GM23248 (cell line): ENCODE measurements around the gene SPINT2. TPM values are rescaled to one million over a fixed set of nuclear protein-coding genes. Genes with fewer than 3 reads are reported as not detected.
"Not testable (repeated sequence)": the region's sequence is repeated elsewhere in the genome, so short reads cannot be mapped to it uniquely, and the experiment has no call there.

Source experiments
- DNase-seq: peaks from one replicate; pipeline ENCODE4 v3.0.0-alpha.2; 2015
- H2AFZ ChIP-seq: fragments of 200-600 bp; sonication (generic); 2 replicates; pipeline ENCODE4 v1.6.1; 2016; ENCODE audit warnings: antibody characterized with exemption
- H3F3A ChIP-seq: fragments of 200-600 bp; sonication (generic); 2 replicates; pipeline ENCODE4 v1.6.1; 2016; ENCODE audit warnings: mild to moderate bottlenecking, antibody characterized with exemption, mixed run types; ENCODE audit not compliant: insufficient read depth
- H3K27ac ChIP-seq: fragments of 200-600 bp; sonication (generic); 2 replicates; pipeline ENCODE4 v1.5.1; 2016; ENCODE audit warnings: mild to moderate bottlenecking
- H3K27me3 ChIP-seq: fragments of 200-600 bp; sonication (generic); replicated peaks from 2 replicates; pipeline ENCODE4 v1.6.1; 2016; ENCODE audit warnings: mild to moderate bottlenecking; ENCODE audit not compliant: insufficient read depth
- H3K36me3 ChIP-seq: fragments of 200-600 bp; sonication (generic); 2 replicates; pipeline ENCODE4 v1.6.1; 2016; ENCODE audit warnings: low read depth, mild to moderate bottlenecking
- H3K4me1 ChIP-seq: fragments of 200-600 bp; sonication (generic); 2 replicates; pipeline ENCODE4 v1.6.1; 2016; ENCODE audit warnings: mild to moderate bottlenecking; ENCODE audit not compliant: insufficient read depth
- H3K4me2 ChIP-seq: fragments of 200-600 bp; sonication (generic); one replicate; pipeline ENCODE4 v1.6.1; 2016; ENCODE audit warnings: mild to moderate bottlenecking; ENCODE audit not compliant: unreplicated experiment
- H3K4me3 ChIP-seq: fragments of 200-600 bp; sonication (generic); 2 replicates; pipeline ENCODE4 v1.5.1; 2016; ENCODE audit warnings: mild to moderate bottlenecking
- H3K79me2 ChIP-seq: fragments of 200-600 bp; sonication (generic); 2 replicates; pipeline ENCODE4 v1.6.1; 2016; ENCODE audit warnings: mild to moderate bottlenecking; ENCODE audit not compliant: insufficient read depth
- H3K9ac ChIP-seq: fragments of 200-600 bp; sonication (generic); 2 replicates; pipeline ENCODE4 v1.6.1; 2016; ENCODE audit warnings: mild to moderate bottlenecking
- H3K9me2 ChIP-seq: fragments of 200-600 bp; sonication (generic); 2 replicates; pipeline ENCODE4 v1.6.1; 2016; ENCODE audit warnings: mixed run types, mild to moderate bottlenecking, moderate library complexity; ENCODE audit not compliant: insufficient read depth
- H3K9me3 ChIP-seq: fragments of 200-600 bp; sonication (generic); one replicate; pipeline ENCODE4 v1.6.1; 2017; ENCODE audit warnings: low read depth
- H4K20me1 ChIP-seq: fragments of 200-600 bp; sonication (generic); 2 replicates; pipeline ENCODE4 v1.6.0; 2016; ENCODE audit not compliant: insufficient read depth
- EZH2 ChIP-seq: fragments of 200-600 bp; sonication (generic); IDR thresholded peaks from 2 replicates; pipeline ENCODE4 v1.6.1; 2018; ENCODE audit warnings: antibody characterized with exemption, mild to moderate bottlenecking; ENCODE audit not compliant: insufficient read depth, poor library complexity, severe bottlenecking
- EZH2phosphoT487 ChIP-seq: fragments of 200-600 bp; sonication (generic); IDR thresholded peaks from 2 replicates; pipeline ENCODE4 v1.6.1; 2018; ENCODE audit warnings: antibody characterized with exemption, moderate library complexity, mild to moderate bottlenecking, low read depth; ENCODE audit not compliant: insufficient read depth
- WGBS, 2 experiments: methylation state at CpG; one replicate each; pipeline ENCODE4 v1.1.6; 2015 to 2017; ENCODE audit warnings: low lambda C conversion rate in 2 of 2, low coverage in 1 of 2; ENCODE audit errors: missing lambda C conversion rate in 2 of 2; 5-methylcytosine and 5-hydroxymethylcytosine counted together
- in situ Hi-C: fragments of 300-500 bp; cut with MboI; formaldehyde crosslinking; loops from 2 replicates; pipeline ENCODE4 v1.15.0; 2020
- polyA plus RNA-seq: library from polyadenylated mRNA; unstranded; fragments of >200 nt; fragmentation: Nextera tagmentation; extraction: Ambion mirVana; gene quantifications from 2 replicates; pipeline ENCODE4 v1.2.1, GENCODE V29; 2016
- small RNA-seq: library from RNA; depleted of rRNA; stranded (forward); fragments of <200 nt; gene quantifications from one replicate; pipeline ENCODE3, GENCODE V24; 2014; ENCODE audit warnings: low read depth, low replicate concordance
- total RNA-seq: library from RNA; depleted of rRNA; stranded (reverse); fragments of >200 nt; shearing (Covaris generic); gene quantifications from 2 replicates; pipeline ENCODE4 v1.2.3, GENCODE V29; 2014; rRNA removed

SPINT2 gene
- total and polyA plus RNA-seq, 2 experiments from 2014 or later, result 3.2 to 9.3 TPM

DNA sequence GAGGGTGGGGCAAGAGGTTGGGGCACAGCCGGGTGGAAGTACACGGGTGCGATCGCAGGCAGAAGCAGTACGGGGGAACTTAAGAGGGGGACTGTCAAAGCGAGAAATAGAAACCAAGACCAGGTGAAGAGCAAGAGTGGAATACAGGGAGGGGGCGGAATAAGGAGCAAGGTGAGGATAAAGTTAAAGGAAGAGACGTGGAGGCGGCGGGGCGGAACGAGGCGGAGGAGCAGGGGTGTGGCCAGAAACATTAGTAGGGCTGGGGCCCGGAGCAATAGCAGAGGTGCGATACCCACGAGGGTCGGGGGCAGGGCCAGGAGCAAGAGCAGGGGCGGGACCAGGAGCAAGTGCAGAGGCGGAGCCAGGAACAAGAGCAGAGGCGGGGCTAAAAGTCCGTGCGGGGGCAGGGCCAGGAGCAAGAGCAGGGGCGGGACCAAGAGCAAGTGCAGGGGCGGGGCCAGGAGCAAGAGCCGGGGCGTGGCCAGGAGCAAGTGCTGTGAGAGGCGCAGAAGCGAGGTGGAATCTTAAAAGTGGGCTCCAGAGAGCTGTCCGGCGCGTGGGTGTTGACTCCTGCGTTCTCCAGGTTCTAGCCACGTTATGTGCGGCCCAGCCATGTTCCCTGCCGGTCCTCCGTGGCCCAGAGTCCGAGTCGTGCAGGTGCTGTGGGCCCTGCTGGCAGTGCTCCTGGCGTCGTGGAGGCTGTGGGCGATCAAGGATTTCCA lies 72.4 kb downstream of the SPINT2 start:
- Histone ChIP-seq H3K4me1 (no peaks in the 10 kb centered on the region), H3K9me2 (no peaks in the 10 kb centered on the region), H2AFZ (peak overlapping the region; percentile 99), H3K27me3 (no peaks in the 10 kb centered on the region), H3K9me3 (no peaks in the 10 kb centered on the region), H4K20me1 (no peaks in the 10 kb centered on the region), H3K79me2 (no peaks in the 10 kb centered on the region), H3K36me3 (no peaks in the 10 kb centered on the region), H3K4me3 (peak overlapping the region; percentile 87), H3K4me2 (peak overlapping the region; percentile 93), H3F3A (peaks cover 2% of the 10 kb centered on the region; the same call in 1 of the 2 replicates), H3K27ac (peak overlapping the region; percentile 44), H3K9ac (peak overlapping the region; percentile 65)
- TF ChIP-seq EZH2, result no peak
- TF ChIP-seq EZH2phosphoT487, result no peak
- DNase-seq, result peak; percentile 97
- 6 to 10% methylated on average over 32 to 41 of the region's 41 CpGs for WGBS, 2 experiments
- in situ Hi-C loops, result no loop called here

DNA sequence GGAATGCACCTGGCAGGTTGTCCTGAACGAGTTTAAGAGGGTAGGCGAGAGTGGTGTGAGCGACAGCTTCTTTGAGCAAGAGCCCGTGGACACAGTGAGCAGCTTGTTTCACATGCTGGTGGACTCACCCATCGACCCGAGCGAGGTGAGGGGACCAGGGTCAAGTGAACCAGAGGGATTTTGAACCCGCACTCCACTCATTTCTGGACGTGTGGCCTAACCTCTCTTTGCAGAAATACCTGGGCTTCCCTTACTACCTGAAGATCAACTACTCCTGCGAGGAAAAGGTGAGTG lies 72.9 kb downstream of the SPINT2 start:
- Histone ChIP-seq H3K79me2 (no peaks in the 10 kb centered on the region), H3K4me1 (no peaks in the 10 kb centered on the region), H3F3A (no peaks in the 10 kb centered on the region), H4K20me1 (no peaks in the 10 kb centered on the region), H3K9me3 (no peaks in the 10 kb centered on the region), H2AFZ (0 out of 2 replicates have a peak overlapping the region, but pooled peaks have one; percentile 99), H3K9ac (no peak overlapping the region), H3K27ac (no peak overlapping the region), H3K9me2 (no peaks in the 10 kb centered on the region), H3K27me3 (no peaks in the 10 kb centered on the region), H3K4me3 (peak overlapping the region; percentile 87), H3K4me2 (peak overlapping the region; percentile 93), H3K36me3 (no peaks in the 10 kb centered on the region)
- in situ Hi-C loops, result no loop called here
- no peak for TF ChIP-seq EZH2
- no peak for TF ChIP-seq EZH2phosphoT487
- DNase-seq, result no peak
- WGBS, 2 experiments, result 77% methylated on average over 10 of the region's 10 CpGs

DNA sequence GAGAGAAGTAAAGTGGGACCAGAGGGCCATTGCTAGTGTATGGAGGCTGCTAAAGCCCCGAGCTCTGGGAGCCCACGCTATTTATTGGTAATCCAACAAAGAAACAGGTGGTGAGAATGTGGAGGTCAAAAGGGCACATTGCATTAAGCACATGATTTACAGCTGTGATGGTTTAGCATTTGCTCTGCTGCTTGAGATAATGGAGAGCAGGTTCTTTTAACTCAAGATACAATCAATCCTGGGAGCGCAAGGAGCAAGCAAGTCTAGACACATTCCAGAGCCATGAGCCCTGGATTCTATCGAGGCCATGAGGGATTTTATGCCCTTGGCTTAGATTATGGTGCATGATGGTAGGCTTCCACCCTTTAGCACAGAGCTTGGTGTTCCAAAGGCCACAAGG lies 74.6 kb downstream of the SPINT2 start:
- H3K27me3 ChIP-seq, H3K9me2 ChIP-seq, H4K20me1 ChIP-seq, H3K4me3 ChIP-seq, in situ Hi-C loops, H3K4me2 ChIP-seq, H3K9ac ChIP-seq, H3K36me3 ChIP-seq, H2AFZ ChIP-seq, H3K9me3 ChIP-seq, H3K79me2 ChIP-seq, H3F3A ChIP-seq, DNase-seq, H3K27ac ChIP-seq, H3K4me1 ChIP-seq: not testable (repeated sequence)
- WGBS, 2 experiments, result 64 to 65% methylated on average over 4 of the region's 4 CpGs

DNA sequence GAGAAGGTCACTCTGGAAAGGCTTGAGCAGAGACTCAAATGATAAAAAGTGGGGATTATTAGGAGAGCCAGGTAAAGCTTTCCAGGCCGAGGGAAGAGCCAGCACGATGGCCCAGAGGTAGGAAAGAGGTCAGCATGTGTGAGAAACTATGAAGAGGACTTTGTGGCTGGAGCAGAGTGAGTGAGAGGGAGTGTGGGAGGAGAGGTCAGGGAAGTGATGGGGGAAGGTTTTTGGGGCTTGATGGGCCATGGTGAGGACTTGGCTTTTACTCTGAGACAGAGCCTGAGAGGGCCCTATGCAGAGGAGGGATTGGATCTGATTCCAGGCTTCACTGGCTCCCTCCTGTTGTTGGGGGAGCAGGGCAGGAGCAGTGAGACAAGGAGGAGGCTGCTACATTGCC lies 76.6 kb downstream of the SPINT2 start:
- Histone ChIP-seq H3K4me3 (no peak overlapping the region), H3K79me2 (no peaks in the 10 kb centered on the region), H3K4me1 (no peaks in the 10 kb centered on the region), H3F3A (no peaks in the 10 kb centered on the region), H3K9ac (no peak overlapping the region), H2AFZ (no peak overlapping the region), H3K4me2 (no peak overlapping the region), H3K27ac (no peak overlapping the region), H3K9me2 (no peaks in the 10 kb centered on the region), H3K9me3 (no peaks in the 10 kb centered on the region), H3K27me3 (no peaks in the 10 kb centered on the region), H3K36me3 (no peaks in the 10 kb centered on the region), H4K20me1 (no peaks in the 10 kb centered on the region)
- in situ Hi-C loops, result no loop called here
- DNase-seq, result no peak
- WGBS, 2 experiments, result 83 to 93% methylated on average over 2 of the region's 2 CpGs
- TF ChIP-seq EZH2phosphoT487, result no peak
- TF ChIP-seq EZH2, result no peak

Small RNAs within 50 kb of the gene (small RNA-seq; reads per million reads assigned to genes)
- not detected for gene RF00019

Other genes with a start within 250 kb of the SPINT2 start
- gene DPF1, start 40.4 kb upstream of the SPINT2 start, total RNA-seq, result 2.4 and 5.2 TPM in 2 replicates
- 1.5 and 2.3 TPM in 2 replicates for gene DPF1, start 40.4 kb upstream of the SPINT2 start, polyA plus RNA-seq
- gene PPP1R14A, start 8.2 kb upstream of the SPINT2 start, total RNA-seq, result 0.65 TPM in 1 of 2 replicates, not detected in the other
- 4.0 and 5.3 TPM in 2 replicates for gene PPP1R14A, start 8.2 kb upstream of the SPINT2 start, polyA plus RNA-seq
- not detected in 2 replicates for gene C19orf33, start 39.7 kb downstream of the SPINT2 start, total RNA-seq
- not detected in 2 replicates for gene C19orf33, start 39.7 kb downstream of the SPINT2 start, polyA plus RNA-seq
- 143 and 162 TPM in 2 replicates for gene YIF1B, start 51.4 kb downstream of the SPINT2 start, total RNA-seq
- gene YIF1B, start 51.4 kb downstream of the SPINT2 start, polyA plus RNA-seq, result 191 and 199 TPM in 2 replicates
- gene KCNK6, start 55.3 kb downstream of the SPINT2 start, total RNA-seq, result 12.1 and 13.7 TPM in 2 replicates
- 15.5 and 16.8 TPM in 2 replicates for gene KCNK6, start 55.3 kb downstream of the SPINT2 start, polyA plus RNA-seq
- gene CATSPERG, start 71.3 kb downstream of the SPINT2 start, total RNA-seq, result 0.63 TPM in 1 of 2 replicates, not detected in the other
- gene CATSPERG, start 71.3 kb downstream of the SPINT2 start, polyA plus RNA-seq, result 0.53 and 1.1 TPM in 2 replicates
- 231 and 331 TPM in 2 replicates for gene PSMD8, start 110.0 kb downstream of the SPINT2 start, total RNA-seq
- gene PSMD8, start 110.0 kb downstream of the SPINT2 start, polyA plus RNA-seq, result 292 and 305 TPM in 2 replicates
- 1.1 and 1.8 TPM in 2 replicates for gene GGN, start 123.5 kb downstream of the SPINT2 start, total RNA-seq
- 1.4 and 2.0 TPM in 2 replicates for gene GGN, start 123.5 kb downstream of the SPINT2 start, polyA plus RNA-seq
- 2.1 and 7.7 TPM in 2 replicates for gene SPRED3, start 124.1 kb downstream of the SPINT2 start, total RNA-seq
- gene SPRED3, start 124.1 kb downstream of the SPINT2 start, polyA plus RNA-seq, result 1.8 and 1.9 TPM in 2 replicates
- gene FAM98C, start 138.5 kb downstream of the SPINT2 start, total RNA-seq, result 18.1 and 27.3 TPM in 2 replicates
- 13.8 and 16.5 TPM in 2 replicates for gene FAM98C, start 138.5 kb downstream of the SPINT2 start, polyA plus RNA-seq
- gene RASGRP4, start 161.6 kb downstream of the SPINT2 start, total RNA-seq, result not detected in 2 replicates
- gene RASGRP4, start 161.6 kb downstream of the SPINT2 start, polyA plus RNA-seq, result not detected in 2 replicates
- gene RYR1, start 169.1 kb downstream of the SPINT2 start, total RNA-seq, result under 0.01 and 0.13 TPM in 2 replicates
- gene RYR1, start 169.1 kb downstream of the SPINT2 start, polyA plus RNA-seq, result 0.04 TPM in 1 of 2 replicates, not detected in the other